Prostate gland (tissue), 2 donors: ENCODE measurements around the gene UBE2L3. TPM values are rescaled to one million over a fixed set of nuclear protein-coding genes. Genes with fewer than 3 reads are reported as not detected.

Source experiments
- DNase-seq: peaks from one replicate; pipeline ENCODE4 v3.0.0-alpha.2; 2019; ENCODE audit warnings: low spot score
- H3K27ac ChIP-seq, 2 donors: fragments of 200-600 bp; sonication (generic); 2 replicates each; pipeline ENCODE4 v1.5.1; 2017 to 2019
- H3K27me3 ChIP-seq: fragments of 200-600 bp; sonication (generic); replicated peaks from 2 replicates; pipeline ENCODE4 v1.5.1; 2019; ENCODE audit not compliant: insufficient read depth
- H3K36me3 ChIP-seq, 2 donors: fragments of 200-600 bp; sonication (generic); 1 replicate in 1 of 2; 2 replicates in 1 of 2; pipeline versions ENCODE4 v1.5.1 to v1.8.1; 2017 to 2019
- H3K4me1 ChIP-seq: fragments of 200-600 bp; sonication (generic); replicated peaks from 2 replicates; pipeline ENCODE4 v1.5.1; 2019
- H3K4me3 ChIP-seq, 2 donors: fragments of 200-600 bp; sonication (generic); 2 replicates each; pipeline ENCODE4 v1.5.1; 2017 to 2019
- H3K9me3 ChIP-seq: fragments of 200-600 bp; sonication (generic); 2 replicates; pipeline ENCODE4 v1.5.1; 2017
- CTCF ChIP-seq, 4 experiments: fragments of 200-600 bp in 2 of 4; fragments of 450-650 bp in 2 of 4; sonication (generic) in 2 of 4; IDR thresholded peaks; 1 replicate in 3 of 4; 2 replicates in 1 of 4; pipeline ENCODE4 v1.5.1; 2016 to 2019; ENCODE audit warnings: antibody characterized with exemption in 4 of 4, mild to moderate bottlenecking in 2 of 4, moderate library complexity in 2 of 4
- POLR2A ChIP-seq: fragments of 450-650 bp; IDR thresholded peaks from one replicate; pipeline ENCODE4 v1.6.1; 2016; ENCODE audit warnings: antibody characterized with exemption, mild to moderate bottlenecking
- POLR2AphosphoS5 ChIP-seq: sonication (generic); formaldehyde crosslinking; IDR thresholded peaks from one replicate; pipeline ENCODE4 v1.6.1; 2017; ENCODE audit warnings: antibody characterized with exemption
- WGBS: methylation state at CpG from one replicate; pipeline ENCODE4 v1.1.5; 2018; 5-methylcytosine and 5-hydroxymethylcytosine counted together
- intact Hi-C: fragments of 100-400 bp; cut with DNase I; formaldehyde crosslinking; loops from one replicate; pipeline ENCODE4 v1.14.2; 2022
- total RNA-seq, 2 donors: library from RNA; depleted of rRNA; stranded (reverse); fragments of >200 nt; gene quantifications; one replicate each; pipeline ENCODE4 v1.1.0, GENCODE V29; 2016

The UBE2L3 gene
- total RNA-seq, 2 donors from 2014 or later = 61.7 to 78.1 TPM

GRCh38 chr22:21569459-21570170, 2.1 kb downstream of the UBE2L3 start:
- no peak for DNase-seq
- H3K4me1 ChIP-seq = peaks cover 20% of the 10 kb centered on the region
- no peaks in the 10 kb centered on the region for H3K27me3 ChIP-seq
- WGBS = 58% methylated on average over 8 of the region's 8 CpGs
- intact Hi-C loops = no loop called here
- H3K9me3 ChIP-seq = no peaks in the 10 kb centered on the region
- no peak for TF ChIP-seq POLR2A
- no peak for TF ChIP-seq POLR2AphosphoS5
- no peak for TF ChIP-seq CTCF (IDR thresholded peaks at IDR 0.05)
- no peak overlapping the region for H3K4me3 ChIP-seq
- H3K36me3 ChIP-seq = no peaks in the 10 kb centered on the region
- H3K27ac ChIP-seq = no peak overlapping the region

GRCh38 chr22:21570398-21570797, 2.9 kb downstream of the UBE2L3 start:
- Histone ChIP-seq H3K27me3 (no peaks in the 10 kb centered on the region), H3K36me3 (no peaks in the 10 kb centered on the region), H3K4me3 (no peak overlapping the region), H3K9me3 (no peaks in the 10 kb centered on the region), H3K27ac (no peak overlapping the region), H3K4me1 (peaks cover 21% of the 10 kb centered on the region)
- TF ChIP-seq CTCF (IDR thresholded peaks at IDR 0.05) (no peak), POLR2AphosphoS5 (no peak), POLR2A (no peak)
- 52% methylated on average over 4 of the region's 4 CpGs for WGBS
- DNase-seq = no peak
- intact Hi-C loops = no loop called here

GRCh38 chr22:21571679-21572078, 4.2 kb downstream of the UBE2L3 start:
- intact Hi-C loops = no loop called here
- TF ChIP-seq POLR2A (no peak), CTCF (IDR thresholded peaks at IDR 0.05) (no peak), POLR2AphosphoS5 (no peak)
- Histone ChIP-seq H3K4me1 (peaks cover 21% of the 10 kb centered on the region), H3K9me3 (no peaks in the 10 kb centered on the region), H3K36me3 (no peaks in the 10 kb centered on the region), H3K27ac (no peak overlapping the region), H3K27me3 (no peaks in the 10 kb centered on the region), H3K4me3 (no peak overlapping the region)
- WGBS = 89% methylated on average over 4 of the region's 4 CpGs
- no peak for DNase-seq

- Histone ChIP-seq H3K4me1 (peaks cover 21% of the 10 kb centered on the region), H3K27me3 (no peaks in the 10 kb centered on the region), H3K36me3 (no peaks in the 10 kb centered on the region), H3K27ac (no peak overlapping the region), H3K4me3 (no peak overlapping the region), H3K9me3 (no peaks in the 10 kb centered on the region)
- WGBS = 63% methylated on average over 6 of the region's 6 CpGs
- no peak for DNase-seq
- intact Hi-C loops = no loop called here
- TF ChIP-seq POLR2AphosphoS5 (no peak), POLR2A (no peak), CTCF (IDR thresholded peaks at IDR 0.05) (no peak)
Observed at GRCh38 chr22:21573293-21573734, 5.8 kb downstream of the UBE2L3 start.
